Tibial nerve (tissue), 4 donors: Measurements from ENCODE around the gene ROBO2. TPM values are rescaled to one million over a fixed set of nuclear protein-coding genes. Genes with fewer than 3 reads are reported as not detected.

Experiments used
- DNase-seq, 2 donors: peaks; one replicate each; pipeline ENCODE4 v3.0.0-alpha.2; 2019; ENCODE audit warnings: low spot score in 2 of 2
- H3K27ac ChIP-seq, 4 donors: fragments of 200-600 bp; sonication (generic) in 3 of 4; one replicate each; pipeline ENCODE4 v1.5.1; 2017 to 2019; ENCODE audit warnings: mild to moderate bottlenecking in 1 of 4
- H3K27me3 ChIP-seq, 2 donors: fragments of 200-600 bp; sonication (generic) in 1 of 2; one replicate each; pipeline versions ENCODE4 v1.5.1 to v1.6.0; 2017 to 2019
- H3K36me3 ChIP-seq, 3 donors: fragments of 200-600 bp; sonication (generic); one replicate each; pipeline ENCODE4 v1.5.1; 2018 to 2019
- H3K4me1 ChIP-seq, 4 donors: fragments of 200-600 bp; sonication (generic) in 3 of 4; one replicate each; pipeline ENCODE4 v1.5.1; 2017 to 2019
- H3K4me3 ChIP-seq, 4 donors: fragments of 200-600 bp; sonication (generic) in 3 of 4; one replicate each; pipeline ENCODE4 v1.5.1; 2017 to 2019; ENCODE audit warnings: mild to moderate bottlenecking in 1 of 4, moderate library complexity in 1 of 4
- H3K9me3 ChIP-seq, 4 donors: fragments of 200-600 bp; sonication (generic) in 3 of 4; one replicate each; pipeline ENCODE4 v1.5.1; 2017 to 2019
- EP300 ChIP-seq, 2 donors: sonication (generic); formaldehyde crosslinking; IDR thresholded peaks; one replicate each; pipeline ENCODE4 v1.6.1; 2017; ENCODE audit warnings: antibody characterized with exemption in 2 of 2, mild to moderate bottlenecking in 1 of 2
- POLR2A ChIP-seq, 2 donors: fragments of 450-650 bp; IDR thresholded peaks; one replicate each; pipeline ENCODE4 v1.6.1; 2017; ENCODE audit warnings: antibody characterized with exemption in 2 of 2, mild to moderate bottlenecking in 2 of 2, moderate library complexity in 2 of 2
- WGBS, 2 donors: methylation state at CpG; one replicate each; pipeline ENCODE4 v1.1.5; 2018; 5-methylcytosine and 5-hydroxymethylcytosine counted together
- total RNA-seq, 4 donors: library from RNA; depleted of rRNA; stranded (reverse); fragments of >200 nt; gene quantifications; one replicate each; pipeline ENCODE4 v1.1.0, GENCODE V29; 2016
- TF ChIP-seq, protein P1 (sequence below), 5 experiments: fragments of 200-600 bp in 3 of 5; fragments of 450-650 bp in 2 of 5; sonication (generic) in 3 of 5; IDR thresholded peaks; one replicate each; pipeline ENCODE4 v1.5.1; 2016 to 2019; ENCODE audit warnings: antibody characterized with exemption in 5 of 5, mild to moderate bottlenecking in 3 of 5, moderate library complexity in 2 of 5

Gene ROBO2
- total RNA-seq, 4 donors from 2014 or later: 0.30 to 4.4 (median 1.9) TPM

DNA sequence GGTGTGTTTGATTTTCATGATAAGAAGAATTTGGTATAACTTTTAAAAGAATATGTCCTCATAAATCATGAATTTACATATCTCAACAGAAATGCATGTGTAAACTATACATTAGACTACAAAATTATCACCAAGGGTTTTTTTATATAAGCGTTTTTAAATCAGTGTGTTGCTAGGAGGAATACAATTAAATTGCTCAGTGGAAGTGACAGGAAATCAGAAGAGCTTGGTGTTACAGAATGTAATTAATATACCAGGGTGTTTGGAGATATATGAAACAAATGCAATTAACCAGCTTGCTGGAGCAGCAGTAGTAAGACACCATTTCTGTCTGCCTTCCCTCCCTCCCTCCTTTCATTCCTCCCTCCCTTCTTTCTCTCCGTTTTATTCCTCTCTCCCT is 2.4 kb downstream of the ROBO2 start:
- Histone ChIP-seq H3K36me3 (no peaks in the 10 kb centered on the region), H3K9me3 (no peaks in the 10 kb centered on the region), H3K4me3 (no peak overlapping the region), H3K27me3 (peaks cover 0 to 33% of the 10 kb centered on the region in 2 donors), H3K27ac (no peak overlapping the region), H3K4me1 (peaks cover 0 to 22% (median 2%) of the 10 kb centered on the region in 4 donors)
- 72 to 87% methylated on average over 2 of the region's 2 CpGs for WGBS, 2 donors
- DNase-seq: no peak
- TF ChIP-seq EP300 (IDR thresholded peaks at IDR 0.05) (no peak), POLR2A (IDR thresholded peaks at IDR 0.05) (no peak)
- TF ChIP-seq, protein P1, sequence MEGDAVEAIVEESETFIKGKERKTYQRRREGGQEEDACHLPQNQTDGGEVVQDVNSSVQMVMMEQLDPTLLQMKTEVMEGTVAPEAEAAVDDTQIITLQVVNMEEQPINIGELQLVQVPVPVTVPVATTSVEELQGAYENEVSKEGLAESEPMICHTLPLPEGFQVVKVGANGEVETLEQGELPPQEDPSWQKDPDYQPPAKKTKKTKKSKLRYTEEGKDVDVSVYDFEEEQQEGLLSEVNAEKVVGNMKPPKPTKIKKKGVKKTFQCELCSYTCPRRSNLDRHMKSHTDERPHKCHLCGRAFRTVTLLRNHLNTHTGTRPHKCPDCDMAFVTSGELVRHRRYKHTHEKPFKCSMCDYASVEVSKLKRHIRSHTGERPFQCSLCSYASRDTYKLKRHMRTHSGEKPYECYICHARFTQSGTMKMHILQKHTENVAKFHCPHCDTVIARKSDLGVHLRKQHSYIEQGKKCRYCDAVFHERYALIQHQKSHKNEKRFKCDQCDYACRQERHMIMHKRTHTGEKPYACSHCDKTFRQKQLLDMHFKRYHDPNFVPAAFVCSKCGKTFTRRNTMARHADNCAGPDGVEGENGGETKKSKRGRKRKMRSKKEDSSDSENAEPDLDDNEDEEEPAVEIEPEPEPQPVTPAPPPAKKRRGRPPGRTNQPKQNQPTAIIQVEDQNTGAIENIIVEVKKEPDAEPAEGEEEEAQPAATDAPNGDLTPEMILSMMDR (IDR thresholded peaks at IDR 0.05): no peak

DNA sequence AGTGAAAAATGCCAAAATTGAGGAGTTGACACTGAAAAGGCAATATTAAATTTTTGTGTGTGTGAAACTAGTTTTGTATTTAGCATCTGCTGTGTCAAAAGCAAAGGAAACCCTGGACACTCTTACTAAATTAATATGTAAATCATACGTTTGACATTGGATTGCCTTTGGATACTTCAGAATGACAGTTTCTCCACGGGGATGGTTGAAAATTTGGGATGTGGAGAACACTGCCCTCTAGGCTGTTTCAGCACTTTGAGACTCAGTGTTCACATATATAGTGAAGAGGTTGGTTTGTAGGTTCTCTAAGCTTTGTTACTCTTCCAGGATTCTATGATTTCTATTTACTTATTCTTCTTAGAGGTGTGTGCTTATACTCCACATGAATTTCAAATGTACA is 3.0 kb downstream of the ROBO2 start:
- H3K27me3 ChIP-seq: peaks cover 0 to 33% of the 10 kb centered on the region in 2 donors
- TF ChIP-seq EP300 (IDR thresholded peaks at IDR 0.05) (no peak), POLR2A (IDR thresholded peaks at IDR 0.05) (no peak)
- TF ChIP-seq, protein P1 (IDR thresholded peaks at IDR 0.05): no peak
- peaks cover 0 to 22% (median 2%) of the 10 kb centered on the region in 4 donors for H3K4me1 ChIP-seq
- no peaks in the 10 kb centered on the region for H3K36me3 ChIP-seq
- 29 to 39% methylated on average over 2 of the region's 2 CpGs for WGBS, 2 donors
- H3K4me3 ChIP-seq: no peak overlapping the region
- no peak overlapping the region for H3K27ac ChIP-seq
- H3K9me3 ChIP-seq: no peaks in the 10 kb centered on the region
- DNase-seq: no peak

DNA sequence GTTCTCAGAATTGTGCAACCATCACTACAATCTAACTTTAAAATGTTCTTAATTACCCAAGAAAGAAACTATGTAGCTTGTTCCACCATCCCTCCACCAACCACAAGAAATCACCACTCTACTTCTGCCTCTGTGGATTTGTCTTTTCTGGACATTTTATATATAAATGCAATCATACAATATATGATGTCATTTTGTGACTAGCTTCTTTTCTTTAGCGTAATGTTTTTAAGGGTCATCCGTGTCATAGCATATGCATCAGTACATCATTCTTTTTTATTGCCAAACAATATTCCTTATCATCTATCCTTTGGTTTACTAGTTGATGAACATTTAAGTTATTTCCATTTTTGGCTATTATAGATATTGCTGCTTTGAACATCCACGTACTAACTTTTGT is 5.8 kb downstream of the ROBO2 start:
- Histone ChIP-seq H3K9me3 (no peaks in the 10 kb centered on the region), H3K4me1 (no peaks in the 10 kb centered on the region), H3K36me3 (no peaks in the 10 kb centered on the region), H3K27me3 (peaks cover 0 to 14% of the 10 kb centered on the region in 2 donors), H3K4me3 (no peak overlapping the region), H3K27ac (no peak overlapping the region)
- no peak for DNase-seq
- WGBS, 2 donors: 95 to 96% methylated on average over 3 of the region's 3 CpGs
- TF ChIP-seq POLR2A (IDR thresholded peaks at IDR 0.05): no peak
- no peak for TF ChIP-seq EP300 (IDR thresholded peaks at IDR 0.05)
- TF ChIP-seq, protein P1 (IDR thresholded peaks at IDR 0.05): no peak

DNA sequence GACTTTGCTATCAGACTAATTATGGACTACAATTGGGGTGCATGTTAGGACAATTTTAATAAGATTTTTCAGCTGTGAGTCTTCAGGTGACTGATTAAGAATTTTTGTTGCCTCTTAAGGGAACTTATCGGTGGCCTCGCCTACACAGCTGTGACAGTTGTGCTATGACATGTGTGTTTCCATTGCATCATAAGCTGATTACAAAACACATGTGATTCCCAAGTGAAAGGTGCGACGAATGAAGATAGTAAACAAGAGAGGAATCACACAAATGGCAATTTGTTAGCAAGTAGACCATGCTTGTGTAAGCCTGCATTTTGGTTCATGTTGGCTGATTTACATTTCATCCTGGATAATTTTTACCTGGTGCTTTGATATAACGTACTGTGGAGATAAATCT is 8.3 kb downstream of the ROBO2 start:
- Histone ChIP-seq H3K4me3 (no peak overlapping the region), H3K27me3 (peaks cover 0 to 4% of the 10 kb centered on the region in 2 donors), H3K9me3 (no peaks in the 10 kb centered on the region), H3K27ac (no peak overlapping the region), H3K36me3 (no peaks in the 10 kb centered on the region), H3K4me1 (no peaks in the 10 kb centered on the region)
- no peak for TF ChIP-seq POLR2A (IDR thresholded peaks at IDR 0.05)
- no peak for DNase-seq
- WGBS, 2 donors: 89 to 95% methylated on average over 5 of the region's 5 CpGs

DNA sequence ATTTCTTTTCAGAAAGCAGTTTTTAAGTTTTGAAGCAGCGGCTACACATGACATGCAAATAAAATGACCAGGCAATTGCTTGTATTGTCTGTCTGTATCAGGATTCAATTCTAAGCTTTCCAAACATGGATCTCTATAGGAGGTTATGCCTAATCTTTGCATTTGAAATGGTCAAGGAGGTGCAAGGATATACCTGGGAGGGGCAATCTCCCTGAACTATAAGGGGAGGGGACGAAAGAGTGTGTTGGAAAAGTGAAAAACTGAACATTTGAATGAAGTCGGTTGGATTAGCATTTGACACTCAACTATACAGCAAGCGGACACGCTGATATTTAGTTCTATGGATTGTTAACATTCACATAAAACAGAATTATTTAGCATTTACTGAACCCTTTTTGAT is 11.7 kb downstream of the ROBO2 start:
- no peaks in the 10 kb centered on the region for H3K9me3 ChIP-seq
- 85 to 87% methylated on average over 5 of the region's 5 CpGs for WGBS, 2 donors
- no peaks in the 10 kb centered on the region for H3K27me3 ChIP-seq
- H3K4me1 ChIP-seq: no peaks in the 10 kb centered on the region
- no peak for DNase-seq
- H3K4me3 ChIP-seq: no peak overlapping the region
- no peaks in the 10 kb centered on the region for H3K36me3 ChIP-seq
- H3K27ac ChIP-seq: no peak overlapping the region
- TF ChIP-seq, protein P1 (IDR thresholded peaks at IDR 0.05): no peak
- TF ChIP-seq POLR2A (IDR thresholded peaks at IDR 0.05) (no peak), EP300 (IDR thresholded peaks at IDR 0.05) (no peak)

DNA sequence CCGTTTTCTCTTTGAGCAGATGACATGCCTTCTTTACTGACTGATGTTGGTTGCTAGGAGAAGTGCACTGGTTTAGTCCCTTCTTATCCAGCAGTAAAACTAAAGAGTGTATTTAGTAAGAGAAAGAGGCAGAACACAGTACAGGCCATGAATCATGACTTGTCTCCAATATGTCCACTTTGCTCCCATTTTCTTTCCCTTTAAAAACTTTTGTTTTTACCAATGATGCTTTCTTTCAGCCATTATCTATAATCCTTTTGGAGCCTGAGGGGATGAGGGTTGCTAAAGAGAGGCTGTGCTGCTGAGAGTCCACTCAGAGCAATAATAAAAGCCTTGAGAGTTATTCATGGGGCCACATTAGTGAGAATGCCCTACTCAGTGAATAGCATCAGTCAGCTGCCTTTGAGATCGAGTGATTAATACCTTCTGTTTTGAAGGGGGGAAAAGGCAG is 12.2 kb downstream of the ROBO2 start:
- 64 to 72% methylated on average over 2 of the region's 2 CpGs for WGBS, 2 donors

More for the DNA sequence above, 12.2 kb downstream of the ROBO2 start:
- Histone ChIP-seq H3K4me1 (no peaks in the 10 kb centered on the region), H3K4me3 (no peak overlapping the region), H3K36me3 (no peaks in the 10 kb centered on the region), H3K27me3 (no peaks in the 10 kb centered on the region), H3K27ac (no peak overlapping the region), H3K9me3 (no peaks in the 10 kb centered on the region)
- no peak for DNase-seq
- TF ChIP-seq EP300 (IDR thresholded peaks at IDR 0.05): no peak
- no peak for TF ChIP-seq POLR2A (IDR thresholded peaks at IDR 0.05)
- TF ChIP-seq, protein P1 (IDR thresholded peaks at IDR 0.05): no peak
